ENCODE measurements around the gene HAVCR1. TPM values are rescaled to one million over a fixed set of nuclear protein-coding genes. Genes with fewer than 3 reads are reported as not detected.

HAVCR1 gene
- total RNA-seq, result 10 to 100 TPM in 1 of 3 donors, 1 to 10 TPM in 2; 2.6 to 24.1 (median 3.9) TPM
- long read RNA-seq, donor 1, partial matches to known transcripts, result 1 of 5 reads
- long read RNA-seq, donor 1, other reads (novel, unspliced or antisense), result 4 of 5 reads
- long read RNA-seq, donor 2, partial matches to known transcripts, result 0 of 1 reads
- long read RNA-seq, donor 2, other reads (novel, unspliced or antisense), result 1 of 1 reads

DNA sequence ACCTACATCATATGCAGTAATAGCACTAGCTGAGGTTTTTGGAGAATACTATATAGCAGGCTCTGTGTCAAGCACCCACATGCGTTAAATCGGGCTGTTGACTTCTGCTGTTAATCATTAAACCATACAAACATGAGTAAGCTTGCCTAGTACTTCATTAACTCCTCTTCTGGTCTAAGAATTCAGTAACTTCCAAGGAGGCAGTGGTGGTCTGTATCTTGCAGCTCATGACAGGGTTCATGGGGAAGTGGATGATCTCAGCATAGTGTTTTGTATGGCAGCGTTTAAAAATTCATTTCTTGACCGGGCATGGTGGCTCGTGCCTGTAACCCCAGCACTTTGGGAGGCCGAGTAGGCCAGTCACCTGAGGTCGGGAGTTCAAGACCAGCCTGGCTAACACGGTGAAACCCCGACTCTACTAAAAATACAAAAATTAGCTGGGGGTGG lies at the start of gene HAVCR1:
TSS of gene HAVCR1 (minus strand) at position 24 of the 447 bp plus-strand sequence. CDS start 1,173 bp downstream, outside the sequence.
- intact Hi-C loops (cut with DNase I, micrococcal nuclease), result no loop called here

DNA sequence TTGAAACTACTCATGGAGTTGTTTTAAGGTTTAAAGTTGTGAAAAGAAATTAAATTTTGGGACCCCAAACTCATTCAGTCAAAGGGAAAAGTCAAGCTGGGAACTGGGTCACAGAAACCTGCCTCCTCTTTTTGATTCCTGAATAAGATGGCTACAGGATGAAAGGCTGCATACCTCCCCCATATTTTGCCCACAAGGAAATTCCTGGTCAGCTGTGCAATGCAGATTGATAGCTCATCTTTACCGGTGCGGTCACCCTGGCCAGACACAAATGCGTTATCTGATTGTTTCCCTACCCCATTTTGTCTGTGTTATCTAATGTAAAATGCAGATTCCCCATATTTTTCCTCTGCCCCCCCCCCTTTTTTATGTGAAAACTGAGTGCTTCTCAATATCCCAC lies 48.6 kb upstream of the HAVCR1 start:
- Histone ChIP-seq H3K9me3 (no peaks in the 10 kb centered on the region), H3K36me3 (ENCODE audit: low read depth) (no peaks in the 10 kb centered on the region), H3K4me1 (ENCODE audit: low read depth) (peaks cover 3% of the 10 kb centered on the region), H3K4me3 (no peak overlapping the region)
- ATAC-seq (no peak), DNase-seq (no peak)
- intact Hi-C loops (cut with DNase I, micrococcal nuclease), result no loop called here
- TF ChIP-seq, protein P1, sequence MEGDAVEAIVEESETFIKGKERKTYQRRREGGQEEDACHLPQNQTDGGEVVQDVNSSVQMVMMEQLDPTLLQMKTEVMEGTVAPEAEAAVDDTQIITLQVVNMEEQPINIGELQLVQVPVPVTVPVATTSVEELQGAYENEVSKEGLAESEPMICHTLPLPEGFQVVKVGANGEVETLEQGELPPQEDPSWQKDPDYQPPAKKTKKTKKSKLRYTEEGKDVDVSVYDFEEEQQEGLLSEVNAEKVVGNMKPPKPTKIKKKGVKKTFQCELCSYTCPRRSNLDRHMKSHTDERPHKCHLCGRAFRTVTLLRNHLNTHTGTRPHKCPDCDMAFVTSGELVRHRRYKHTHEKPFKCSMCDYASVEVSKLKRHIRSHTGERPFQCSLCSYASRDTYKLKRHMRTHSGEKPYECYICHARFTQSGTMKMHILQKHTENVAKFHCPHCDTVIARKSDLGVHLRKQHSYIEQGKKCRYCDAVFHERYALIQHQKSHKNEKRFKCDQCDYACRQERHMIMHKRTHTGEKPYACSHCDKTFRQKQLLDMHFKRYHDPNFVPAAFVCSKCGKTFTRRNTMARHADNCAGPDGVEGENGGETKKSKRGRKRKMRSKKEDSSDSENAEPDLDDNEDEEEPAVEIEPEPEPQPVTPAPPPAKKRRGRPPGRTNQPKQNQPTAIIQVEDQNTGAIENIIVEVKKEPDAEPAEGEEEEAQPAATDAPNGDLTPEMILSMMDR (IDR thresholded peaks at IDR 0.05), result no peak

More for the DNA sequence above, at the start of gene HAVCR1:
- peak in 2 of 3 donors; percentile 31 for DNase-seq
- TF ChIP-seq, protein P1 (IDR thresholded peaks at IDR 0.05), result no peak
- peak; percentile 92 for ATAC-seq
- Histone ChIP-seq H3K36me3 (ENCODE audit: low read depth) (no peaks in the 10 kb centered on the region), H3K9me3 (no peaks in the 10 kb centered on the region), H3K4me1 (ENCODE audit: low read depth) (peaks cover 23% of the 10 kb centered on the region), H3K4me3 (no peak within 1 kb of the TSS)

DNA sequence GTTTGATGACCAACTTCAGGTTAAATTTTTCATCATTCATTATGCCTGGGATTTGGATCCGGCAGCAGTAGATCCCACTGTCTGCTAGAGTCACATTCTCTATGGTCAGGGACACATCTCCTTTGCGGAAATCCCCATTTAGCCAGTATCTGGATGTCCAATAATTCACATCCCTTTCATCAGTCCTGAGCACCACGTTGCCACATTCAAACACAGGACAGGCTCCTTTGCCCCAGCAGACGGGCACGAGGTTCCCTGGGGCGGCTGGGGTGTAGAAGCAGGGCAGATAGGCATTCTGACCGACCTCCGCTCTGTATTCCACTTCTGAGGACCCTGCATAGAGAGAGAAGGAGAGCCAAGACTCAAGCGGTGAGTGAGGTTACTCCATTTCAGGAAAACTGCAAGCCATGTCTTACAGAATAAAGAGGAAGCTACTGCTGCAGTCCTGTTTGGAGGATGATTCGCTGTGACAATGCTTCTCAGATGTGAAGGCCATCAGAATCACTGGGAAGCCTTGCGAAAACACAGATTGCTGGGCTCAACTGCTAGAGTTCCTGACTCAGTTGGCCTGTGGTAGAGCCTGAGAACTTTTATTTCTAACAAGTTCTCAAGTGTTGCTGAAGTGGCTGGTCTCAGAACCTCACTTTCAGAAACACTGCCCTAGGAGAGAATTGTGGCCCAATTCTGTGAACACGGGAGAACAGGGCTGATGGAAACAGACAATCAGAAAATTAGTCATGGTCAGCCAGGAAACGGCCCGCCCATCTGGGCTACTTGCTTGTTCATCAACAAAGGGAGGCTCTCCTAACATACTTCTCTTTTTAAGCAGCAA lies 47.9 kb upstream of the HAVCR1 start:
- Histone ChIP-seq H3K36me3 (ENCODE audit: low read depth) (no peaks in the 10 kb centered on the region), H3K4me1 (ENCODE audit: low read depth) (peaks cover 3% of the 10 kb centered on the region), H3K9me3 (no peaks in the 10 kb centered on the region), H3K4me3 (no peak overlapping the region)
- intact Hi-C loops (cut with DNase I, micrococcal nuclease), result no loop called here
- DNase-seq (peak in 1 of 3 donors; percentile 20), ATAC-seq (no peak)
- TF ChIP-seq, protein P1 (IDR thresholded peaks at IDR 0.05), result no peak

DNA sequence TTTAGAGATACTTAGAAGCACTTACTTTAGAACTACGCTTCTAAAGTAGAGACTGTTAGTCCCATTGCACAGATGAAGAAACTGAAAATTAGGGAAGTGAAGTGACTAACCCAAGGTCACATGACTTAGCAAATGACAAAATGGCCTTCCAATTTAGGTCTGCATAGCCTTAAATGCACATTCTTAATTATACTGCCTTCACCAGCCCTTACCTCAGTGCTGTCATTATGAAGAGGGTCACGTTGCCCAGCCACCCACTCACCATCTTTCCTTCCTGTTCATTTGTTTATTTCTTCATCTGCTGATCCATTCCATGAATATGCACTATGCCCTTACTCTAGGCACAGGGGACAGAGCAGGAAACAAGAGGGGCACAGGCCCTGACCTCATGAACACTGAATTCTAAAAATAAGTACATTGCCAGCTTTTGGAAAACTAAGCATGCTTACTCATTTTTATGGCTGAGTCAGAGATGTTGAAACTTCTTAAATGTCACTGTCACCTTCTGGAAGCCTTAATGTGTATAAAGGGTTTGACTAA lies 41.3 kb upstream of the HAVCR1 start:
- no peak for ATAC-seq

DNA sequence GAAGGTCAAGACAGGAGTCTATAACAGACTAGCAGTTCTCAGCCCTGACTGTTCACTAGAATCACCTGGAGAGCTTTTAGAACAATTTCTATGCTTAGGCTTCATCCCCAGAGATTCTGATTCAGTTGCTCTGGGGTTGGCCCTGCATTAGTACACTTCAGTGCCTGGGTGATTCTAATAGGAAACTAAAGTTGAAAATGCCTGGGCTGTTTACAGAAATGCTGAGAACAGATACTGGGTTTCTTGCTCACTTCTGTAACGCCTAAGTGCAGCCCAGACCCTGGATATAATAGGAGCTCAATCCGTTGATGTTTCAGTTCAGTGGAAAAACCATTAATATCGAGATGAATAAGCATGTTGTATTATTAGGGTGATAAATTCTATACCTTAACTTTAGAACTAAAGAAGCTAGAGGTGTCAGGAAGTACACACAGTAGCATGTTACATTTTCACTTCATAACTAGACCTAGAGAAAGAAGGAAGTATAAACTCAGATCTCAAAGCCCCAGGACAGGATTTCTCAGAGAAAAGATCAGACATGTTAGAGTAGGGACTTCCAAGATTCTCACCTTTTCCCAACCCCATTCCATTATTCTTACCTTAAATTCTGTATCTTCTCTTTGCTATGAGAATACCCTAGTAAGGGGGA lies 29.6 kb upstream of the HAVCR1 start:
- no peaks in the 10 kb centered on the region for H3K9me3 ChIP-seq
- TF ChIP-seq, protein P1 (IDR thresholded peaks at IDR 0.05), result no peak
- DNase-seq (no peak), ATAC-seq (peak; percentile 19)
- H3K4me3 ChIP-seq, result no peak overlapping the region
- no peaks in the 10 kb centered on the region for H3K4me1 ChIP-seq (ENCODE audit: low read depth)
- no peaks in the 10 kb centered on the region for H3K36me3 ChIP-seq (ENCODE audit: low read depth)
- intact Hi-C loops (cut with DNase I, micrococcal nuclease), result no loop called here

More for the DNA sequence above, 41.3 kb upstream of the HAVCR1 start:
- Histone ChIP-seq H3K4me1 (ENCODE audit: low read depth) (peaks cover 3% of the 10 kb centered on the region), H3K9me3 (no peaks in the 10 kb centered on the region), H3K4me3 (no peak overlapping the region), H3K36me3 (ENCODE audit: low read depth) (no peaks in the 10 kb centered on the region)
- no peak for DNase-seq
- intact Hi-C loops (cut with DNase I, micrococcal nuclease), result no loop called here
- TF ChIP-seq, protein P1 (IDR thresholded peaks at IDR 0.05), result no peak
